Adipocyte (in vitro differentiated cells): ENCODE data around the gene HYDIN.

Experiments
- DNase-seq: peaks from one replicate; pipeline ENCODE4 v3.0.0-alpha.2; 2015; ENCODE audit warnings: low read depth
- H3K27me3 ChIP-seq: replicated peaks from 2 replicates; pipeline ENCODE4 v1.7.0; 2013; ENCODE audit warnings: mild to moderate bottlenecking, low read length, moderate library complexity; ENCODE audit not compliant: control insufficient read depth, insufficient read depth
- H3K36me3 ChIP-seq: 2 replicates; pipeline ENCODE4 v1.7.0; 2013; ENCODE audit warnings: low read length, mild to moderate bottlenecking, moderate library complexity; ENCODE audit not compliant: control insufficient read depth, insufficient read depth, severe bottlenecking
- H3K4me1 ChIP-seq: 2 replicates; pipeline ENCODE4 v1.7.0; 2013; ENCODE audit warnings: mild to moderate bottlenecking, low read length, moderate library complexity; ENCODE audit not compliant: control insufficient read depth, insufficient read depth
- H3K4me3 ChIP-seq: 2 replicates; pipeline ENCODE4 v1.7.0; 2013; ENCODE audit warnings: mild to moderate bottlenecking, low read length, moderate library complexity
- H3K9ac ChIP-seq: 2 replicates; pipeline ENCODE4 v1.7.0; 2013; ENCODE audit warnings: mild to moderate bottlenecking, low read length, moderate library complexity
- H3K9me3 ChIP-seq: 2 replicates; pipeline ENCODE4 v1.7.0; 2013; ENCODE audit warnings: mild to moderate bottlenecking, low read length, moderate library complexity; ENCODE audit not compliant: control insufficient read depth

Gene HYDIN

DNA sequence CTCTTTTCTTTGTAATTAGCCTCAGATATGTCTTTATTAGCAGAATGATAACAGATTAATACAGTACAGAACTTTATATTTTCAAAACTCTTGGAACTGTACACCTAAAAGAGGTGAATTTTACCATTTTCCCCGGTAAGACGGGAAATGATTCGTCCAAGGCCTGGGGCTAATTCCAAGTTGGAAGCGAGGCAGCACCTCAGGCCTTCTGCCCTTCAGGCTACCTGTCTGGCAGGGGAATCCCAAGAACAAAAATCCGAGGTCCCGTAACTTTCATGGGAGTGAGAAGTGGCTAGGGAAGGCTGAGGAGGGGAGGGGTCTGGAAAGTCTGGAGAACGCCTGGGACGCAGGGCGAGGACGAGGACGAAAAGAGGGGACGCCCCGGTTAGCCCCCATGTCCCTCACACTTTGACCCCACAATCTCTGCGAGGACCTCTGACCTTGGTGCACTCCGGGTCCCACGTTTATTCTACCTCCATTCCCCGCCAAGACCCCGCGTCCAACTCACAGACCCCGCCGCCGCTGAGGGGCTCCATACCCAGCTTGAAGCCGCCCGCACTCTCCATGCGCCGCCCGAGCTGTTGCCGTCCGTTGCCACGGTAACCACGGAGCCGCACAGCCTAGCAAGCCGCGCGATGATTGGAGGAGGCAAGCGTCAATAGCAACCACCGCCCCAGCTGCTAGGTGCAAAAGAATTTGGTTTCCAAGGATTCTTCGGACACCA, at the start of gene HYDIN:
HYDIN (minus strand) TSS at position 601 of the 724 bp plus-strand sequence. CDS start 43,827 bp downstream, outside the sequence.
- peaks cover 7% of the 10 kb centered on the region for H3K27me3 ChIP-seq
- peak; percentile 57 for DNase-seq

DNA sequence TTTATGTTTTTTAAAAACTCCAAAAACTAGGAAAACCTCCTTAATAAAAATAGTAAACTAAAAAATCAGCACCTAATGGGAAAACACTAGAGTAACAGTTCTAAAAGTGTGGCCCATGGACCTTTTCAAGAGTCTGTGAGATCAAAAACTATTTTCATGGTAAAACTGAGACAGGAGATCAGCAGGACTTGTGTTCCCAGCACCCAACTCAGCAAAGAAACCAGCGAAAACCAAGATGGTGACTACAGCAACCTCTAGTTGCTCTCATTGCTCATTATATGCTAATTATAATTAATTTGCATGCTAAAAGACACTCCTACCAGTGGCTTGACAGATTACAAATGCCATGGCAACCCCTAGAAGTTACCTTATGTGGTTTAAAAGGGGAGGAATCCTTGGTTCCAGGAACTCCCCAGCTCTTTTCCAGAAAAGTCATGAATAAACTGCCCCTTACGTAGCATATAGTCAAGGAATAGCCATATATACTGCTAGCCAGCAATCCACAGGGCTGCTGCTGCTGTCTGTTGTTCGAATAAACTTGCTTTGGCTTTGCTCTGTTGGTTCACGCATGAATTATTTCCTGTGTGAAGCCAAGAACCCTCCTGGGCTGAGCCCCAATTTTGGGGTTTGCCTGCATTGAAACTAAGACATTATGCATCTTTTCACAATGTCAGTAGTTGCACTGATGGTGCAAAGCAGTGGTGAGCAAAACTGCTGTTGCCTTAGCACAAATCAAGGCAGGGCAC, 46.2 kb upstream of the HYDIN start:
- no peaks in the 10 kb centered on the region for H3K27me3 ChIP-seq
- no peaks in the 10 kb centered on the region for H3K4me1 ChIP-seq
- DNase-seq = no peak
- H3K9me3 ChIP-seq = peaks cover 7% of the 10 kb centered on the region
- no peaks in the 10 kb centered on the region for H3K36me3 ChIP-seq
- H3K4me3 ChIP-seq = no peak overlapping the region
- H3K9ac ChIP-seq = no peak overlapping the region

More for the DNA sequence above, at the start of gene HYDIN:
- Histone ChIP-seq H3K9ac (no peak within 1 kb of the TSS), H3K4me1 (no peaks in the 10 kb centered on the region), H3K4me3 (peak within 1 kb of the TSS; percentile 41), H3K9me3 (peaks cover 15% of the 10 kb centered on the region), H3K36me3 (no peaks in the 10 kb centered on the region)

DNA sequence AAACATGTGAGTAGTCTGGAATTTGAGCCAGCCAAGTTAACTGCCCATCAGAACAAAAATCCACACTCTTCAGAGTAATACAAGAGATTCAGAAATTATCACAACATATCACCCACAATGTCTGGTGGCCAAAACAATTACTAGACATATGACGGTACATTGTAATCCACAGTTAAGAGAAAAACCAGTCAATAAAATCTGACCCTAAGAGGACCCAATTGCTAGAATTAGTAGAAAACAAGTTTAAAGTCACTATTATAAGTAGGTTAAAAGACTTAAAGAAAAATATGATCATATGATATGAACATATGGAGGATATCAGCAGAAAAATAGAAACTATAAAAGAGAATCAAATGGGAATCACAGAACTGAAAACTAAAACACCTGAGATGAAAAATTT, 42.9 kb upstream of the HYDIN start:
- H3K27me3 ChIP-seq = no peaks in the 10 kb centered on the region
- H3K36me3 ChIP-seq = no peaks in the 10 kb centered on the region
- no peak overlapping the region for H3K9ac ChIP-seq
- peaks cover 7% of the 10 kb centered on the region for H3K9me3 ChIP-seq
- no peaks in the 10 kb centered on the region for H3K4me1 ChIP-seq
- H3K4me3 ChIP-seq = no peak overlapping the region
- no peak for DNase-seq

DNA sequence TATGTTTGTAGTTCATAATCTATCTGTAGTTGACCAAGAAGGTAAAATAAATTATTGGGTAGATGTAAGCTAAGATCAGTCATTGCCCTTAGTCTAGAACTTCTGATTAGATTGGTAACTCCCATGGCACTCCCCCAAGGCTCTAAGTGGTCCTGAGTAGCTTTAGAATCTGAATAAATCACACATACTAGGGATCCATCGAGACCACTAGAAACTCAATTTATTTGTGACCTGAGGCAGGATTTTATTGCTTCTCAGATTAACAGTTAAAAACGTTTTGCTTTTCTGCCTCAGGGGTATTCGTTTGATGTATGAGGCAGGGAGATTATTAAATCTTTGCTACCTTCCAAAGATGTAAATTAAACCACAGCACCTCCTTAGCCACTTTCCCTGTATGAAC, 33.8 kb upstream of the HYDIN start:
- Histone ChIP-seq H3K36me3 (no peaks in the 10 kb centered on the region), H3K4me3 (no peak overlapping the region), H3K27me3 (no peaks in the 10 kb centered on the region), H3K9ac (no peak overlapping the region), H3K9me3 (no peaks in the 10 kb centered on the region), H3K4me1 (peaks cover 5% of the 10 kb centered on the region)
- no peak for DNase-seq

DNA sequence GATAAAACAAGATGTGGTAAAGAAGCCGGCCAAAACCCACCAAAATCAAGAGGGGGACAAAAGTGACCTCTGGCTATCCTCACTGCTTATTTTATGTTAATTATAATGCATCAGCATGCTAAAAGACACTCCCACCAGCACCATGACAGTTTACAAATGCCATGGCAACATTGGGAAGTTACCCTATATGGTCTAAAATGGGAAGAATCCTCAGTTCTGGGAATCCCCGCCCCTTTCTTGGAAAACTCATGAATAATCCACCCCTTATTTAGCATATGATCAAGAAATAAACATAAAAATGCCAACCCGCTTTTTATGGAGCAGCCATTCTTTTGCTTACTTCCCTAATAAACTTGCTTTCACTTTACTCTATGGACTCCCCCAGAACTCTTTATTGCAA, 33.1 kb upstream of the HYDIN start:
- Histone ChIP-seq H3K4me1 (peaks cover 5% of the 10 kb centered on the region), H3K4me3 (no peak overlapping the region), H3K36me3 (no peaks in the 10 kb centered on the region), H3K9ac (no peak overlapping the region), H3K9me3 (no peaks in the 10 kb centered on the region), H3K27me3 (no peaks in the 10 kb centered on the region)
- no peak for DNase-seq

DNA sequence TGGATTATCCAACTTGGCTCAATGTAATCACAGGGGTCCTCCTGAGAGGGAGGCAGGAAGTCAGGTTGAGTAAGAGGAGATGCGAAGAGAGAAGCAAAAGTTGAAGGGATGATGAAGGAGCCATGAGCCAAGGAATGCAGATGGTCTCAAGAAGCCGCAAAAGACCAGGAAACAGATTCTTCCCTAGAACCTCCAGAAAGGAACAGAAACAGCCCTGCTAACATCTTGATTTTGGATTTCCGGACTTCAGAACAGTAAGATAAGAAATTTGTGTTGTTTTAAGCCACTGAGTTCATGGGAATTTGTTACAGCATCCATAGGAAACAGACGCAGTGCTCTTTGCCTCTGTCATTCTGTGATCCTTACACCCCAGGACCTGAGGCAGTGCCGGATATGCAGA, 31.9 kb upstream of the HYDIN start:
- Histone ChIP-seq H3K9ac (no peak overlapping the region), H3K4me1 (peaks cover 5% of the 10 kb centered on the region), H3K9me3 (no peaks in the 10 kb centered on the region), H3K4me3 (no peak overlapping the region), H3K36me3 (no peaks in the 10 kb centered on the region), H3K27me3 (no peaks in the 10 kb centered on the region)
- DNase-seq = no peak

DNA sequence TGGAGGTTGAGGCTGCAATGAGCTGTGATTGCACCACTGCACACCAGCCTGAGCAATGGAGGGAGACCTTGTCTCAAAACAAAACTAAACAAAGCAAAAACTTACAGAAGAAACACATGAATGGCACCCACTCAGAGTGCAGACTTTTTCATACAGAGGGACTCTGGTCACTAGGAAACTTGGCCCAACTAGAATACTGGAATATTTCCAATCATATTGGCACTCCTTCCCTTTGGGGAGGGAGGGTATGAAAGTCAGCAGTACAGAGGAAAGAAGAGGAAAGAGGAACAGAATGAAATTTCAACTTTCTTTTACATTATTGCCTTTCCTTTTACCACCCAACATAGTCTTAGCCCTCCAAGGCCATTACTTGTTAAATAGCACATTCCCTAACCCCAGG, 30.5 kb upstream of the HYDIN start:
- Histone ChIP-seq H3K36me3 (no peaks in the 10 kb centered on the region), H3K9me3 (no peaks in the 10 kb centered on the region), H3K9ac (no peak overlapping the region), H3K4me1 (peaks cover 5% of the 10 kb centered on the region), H3K27me3 (no peaks in the 10 kb centered on the region), H3K4me3 (no peak overlapping the region)
- DNase-seq = no peak

DNA sequence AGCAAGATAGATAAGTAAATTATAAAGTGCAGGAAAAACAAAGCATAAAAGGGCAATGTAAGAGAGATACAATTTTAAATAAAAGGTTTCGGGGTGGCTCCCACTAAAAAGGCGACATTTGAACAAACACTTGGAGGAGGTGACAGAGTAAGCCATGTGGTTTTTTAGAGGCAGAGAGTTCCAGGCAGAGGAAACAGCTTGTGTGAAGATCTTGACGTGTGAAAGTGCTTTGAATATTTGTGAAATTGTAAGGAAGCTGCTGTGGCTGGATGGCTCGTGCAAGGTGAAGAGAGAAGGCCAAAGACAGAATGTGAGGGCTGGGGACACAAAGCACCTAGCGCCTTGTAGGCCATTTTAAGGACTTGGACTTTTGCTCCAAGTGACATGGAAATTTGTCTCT, 28.6 kb upstream of the HYDIN start:
- DNase-seq = no peak
- no peak overlapping the region for H3K4me3 ChIP-seq

DNA sequence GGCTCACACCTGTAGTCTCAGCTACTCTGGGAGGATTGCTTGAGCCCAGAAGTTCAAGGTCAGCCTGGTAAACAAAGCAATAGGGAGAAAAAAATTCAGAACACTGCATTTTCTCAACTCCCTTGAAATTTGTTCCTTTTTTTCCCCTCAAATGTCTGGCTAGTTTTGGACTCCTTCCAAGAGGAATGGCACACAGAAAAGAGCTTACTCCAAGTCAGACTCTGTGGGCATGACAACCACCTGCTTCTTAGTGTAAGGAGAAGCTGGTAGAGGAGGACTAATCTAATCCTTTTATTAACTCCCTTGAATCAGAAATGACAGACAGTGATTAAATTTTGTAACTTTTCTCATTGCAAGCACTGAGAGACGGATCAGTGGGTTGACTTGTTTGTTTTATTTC, 27.9 kb upstream of the HYDIN start:
- Histone ChIP-seq H3K9ac (no peak overlapping the region), H3K4me1 (peaks cover 5% of the 10 kb centered on the region)

More for the DNA sequence above, 28.6 kb upstream of the HYDIN start:
- no peak overlapping the region for H3K9ac ChIP-seq
- no peaks in the 10 kb centered on the region for H3K9me3 ChIP-seq
- H3K36me3 ChIP-seq = no peaks in the 10 kb centered on the region
- peaks cover 5% of the 10 kb centered on the region for H3K4me1 ChIP-seq
- no peaks in the 10 kb centered on the region for H3K27me3 ChIP-seq

DNA sequence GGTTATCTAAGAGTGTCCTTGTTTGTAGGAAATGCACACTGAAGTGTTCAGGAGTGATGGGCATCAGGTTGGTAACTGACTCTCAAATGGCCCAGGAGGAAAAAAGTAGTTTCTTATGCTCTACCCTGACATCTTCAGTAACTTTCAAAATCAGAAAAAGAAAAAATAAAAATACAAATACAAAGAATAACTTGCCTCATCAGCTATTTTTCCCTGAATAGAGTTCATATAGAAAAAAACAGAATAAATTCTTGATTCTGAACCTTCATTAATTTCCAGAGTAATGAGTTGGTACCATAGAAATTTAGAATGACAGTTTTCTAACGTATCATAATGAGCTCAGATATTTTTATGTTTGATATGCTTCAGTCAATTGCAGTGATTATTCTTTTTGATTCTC, 27.2 kb upstream of the HYDIN start:
- Histone ChIP-seq H3K27me3 (no peaks in the 10 kb centered on the region), H3K4me1 (peaks cover 5% of the 10 kb centered on the region)
- DNase-seq = no peak

More for the DNA sequence above, 27.9 kb upstream of the HYDIN start:
- no peak for DNase-seq
- Histone ChIP-seq H3K4me3 (no peak overlapping the region), H3K36me3 (no peaks in the 10 kb centered on the region), H3K27me3 (no peaks in the 10 kb centered on the region), H3K9me3 (no peaks in the 10 kb centered on the region)

DNA sequence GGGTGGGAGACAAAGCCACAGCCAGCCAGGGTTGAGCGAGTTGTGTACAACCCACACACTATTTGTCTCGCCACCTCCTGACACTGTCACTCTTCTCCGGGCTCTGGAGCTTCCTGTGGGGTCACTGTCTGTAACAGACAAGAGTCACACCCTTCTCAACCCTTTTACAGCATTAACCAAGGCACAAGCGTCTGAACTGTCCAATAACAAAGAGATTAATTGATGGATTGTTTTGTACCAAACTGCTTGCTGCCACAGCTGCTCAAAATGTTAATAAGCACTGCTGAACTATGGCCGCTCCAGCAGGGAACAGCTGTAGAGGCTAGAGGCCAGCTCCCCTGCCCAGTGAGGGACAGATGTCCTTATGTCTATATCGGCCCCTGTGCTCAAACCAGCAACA, 25.2 kb upstream of the HYDIN start:
- Histone ChIP-seq H3K27me3 (no peaks in the 10 kb centered on the region), H3K4me3 (no peak overlapping the region), H3K9ac (no peak overlapping the region), H3K36me3 (no peaks in the 10 kb centered on the region), H3K9me3 (no peaks in the 10 kb centered on the region), H3K4me1 (peaks cover 2% of the 10 kb centered on the region)
- no peak for DNase-seq

More for the DNA sequence above, 27.2 kb upstream of the HYDIN start:
- H3K9ac ChIP-seq = no peak overlapping the region
- no peaks in the 10 kb centered on the region for H3K9me3 ChIP-seq
- no peaks in the 10 kb centered on the region for H3K36me3 ChIP-seq
- H3K4me3 ChIP-seq = no peak overlapping the region
